IPS-11a (cell line): ENCODE results near the gene IL10.

Source experiments
- H3K4me3 ChIP-seq: one replicate; pipeline ENCODE4 v1.5.1; 2013; ENCODE audit warnings: low read depth, low read length, control low read depth

The IL10 gene

DNA sequence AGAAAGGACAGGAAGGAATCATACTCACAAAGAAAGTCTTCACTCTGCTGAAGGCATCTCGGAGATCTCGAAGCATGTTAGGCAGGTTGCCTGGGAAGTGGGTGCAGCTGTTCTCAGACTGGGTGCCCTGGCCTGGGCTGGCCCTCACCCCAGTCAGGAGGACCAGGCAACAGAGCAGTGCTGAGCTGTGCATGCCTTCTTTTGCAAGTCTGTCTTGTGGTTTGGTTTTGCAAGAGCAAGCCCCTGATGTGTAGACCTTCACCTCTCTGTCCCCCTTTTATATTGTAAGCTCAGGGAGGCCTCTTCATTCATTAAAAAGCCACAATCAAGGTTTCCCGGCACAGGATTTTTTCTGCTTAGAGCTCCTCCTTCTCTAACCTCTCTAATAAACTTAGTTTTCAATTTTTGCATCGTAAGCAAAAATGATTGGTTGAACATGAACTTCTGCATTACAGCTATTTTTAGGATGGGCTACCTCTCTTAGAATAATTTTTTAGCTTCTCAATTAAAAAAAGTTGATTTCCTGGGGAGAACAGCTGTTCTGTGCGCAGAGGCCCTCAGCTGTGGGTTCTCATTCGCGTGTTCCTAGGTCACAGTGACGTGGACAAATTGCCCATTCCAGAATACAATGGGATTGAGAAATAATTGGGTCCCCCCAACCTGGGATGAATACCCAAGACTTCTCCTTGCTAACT is at the start of gene IL10:
Gene IL10, minus strand, starts transcription at position 252 of the 695 bp plus-strand sequence. Its CDS starts 59 bp downstream, at position 193.
- no peak within 1 kb of the TSS for H3K4me3 ChIP-seq

DNA sequence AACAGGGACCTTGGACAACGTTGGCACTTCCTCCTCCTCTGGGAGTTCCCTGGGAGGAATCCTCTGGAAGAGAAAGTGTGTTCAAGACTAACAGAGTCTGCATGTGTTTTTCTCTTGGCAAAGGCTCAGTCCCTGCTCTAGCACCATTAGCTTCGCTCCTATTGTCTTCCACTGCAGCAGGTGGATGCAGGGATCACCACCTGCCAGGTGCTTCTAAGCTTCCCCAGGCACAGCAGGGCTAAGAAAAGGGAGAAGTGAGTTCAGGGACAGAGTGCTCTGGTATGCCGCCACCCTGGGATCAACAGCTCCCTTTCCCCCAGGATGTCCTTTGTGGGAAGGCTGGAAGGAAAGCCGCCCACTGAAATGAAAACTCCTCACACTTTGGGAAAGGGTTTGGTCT is 49.2 kb upstream of the IL10 start:
- no peak overlapping the region for H3K4me3 ChIP-seq

DNA sequence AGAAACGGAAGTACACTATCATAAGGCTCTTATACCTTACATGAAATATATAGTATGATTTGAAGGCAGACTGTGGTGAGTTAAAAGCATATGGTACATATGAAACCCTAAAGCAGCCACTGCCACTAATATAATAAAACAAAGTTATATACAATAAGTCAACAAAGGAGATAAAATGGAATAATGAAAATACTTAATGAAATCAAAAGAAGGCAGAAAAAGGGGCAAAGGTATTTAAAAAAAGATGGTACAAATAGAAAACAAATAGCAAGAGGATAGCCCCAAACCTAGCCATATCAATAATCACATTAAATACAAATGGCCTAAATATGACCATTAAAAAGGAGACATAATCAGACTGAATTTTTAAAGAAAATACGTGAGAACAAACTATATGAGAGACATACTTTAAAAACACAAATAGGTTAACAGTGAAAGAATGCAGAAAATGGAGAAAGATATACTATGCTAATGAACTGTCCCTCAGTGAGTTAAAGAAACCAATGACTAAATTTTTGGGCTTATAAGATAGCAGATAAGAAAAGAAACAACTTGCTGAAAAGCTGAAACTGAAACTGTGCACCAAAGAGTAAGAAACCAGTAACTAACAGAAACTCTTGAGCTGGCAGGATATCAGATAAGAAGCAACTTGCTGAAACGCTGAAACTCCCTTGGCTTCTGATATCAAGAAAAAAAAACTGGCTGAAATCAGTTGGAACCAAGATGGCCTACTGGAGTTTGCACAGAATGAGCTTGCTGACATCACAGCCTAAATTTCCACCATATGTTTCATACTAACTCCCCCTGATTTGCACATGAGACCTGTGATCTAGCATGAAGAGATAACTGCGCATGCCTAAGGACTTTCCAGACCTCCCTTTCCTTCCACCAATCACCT is 44.3 kb upstream of the IL10 start:
- no peak overlapping the region for H3K4me3 ChIP-seq

DNA sequence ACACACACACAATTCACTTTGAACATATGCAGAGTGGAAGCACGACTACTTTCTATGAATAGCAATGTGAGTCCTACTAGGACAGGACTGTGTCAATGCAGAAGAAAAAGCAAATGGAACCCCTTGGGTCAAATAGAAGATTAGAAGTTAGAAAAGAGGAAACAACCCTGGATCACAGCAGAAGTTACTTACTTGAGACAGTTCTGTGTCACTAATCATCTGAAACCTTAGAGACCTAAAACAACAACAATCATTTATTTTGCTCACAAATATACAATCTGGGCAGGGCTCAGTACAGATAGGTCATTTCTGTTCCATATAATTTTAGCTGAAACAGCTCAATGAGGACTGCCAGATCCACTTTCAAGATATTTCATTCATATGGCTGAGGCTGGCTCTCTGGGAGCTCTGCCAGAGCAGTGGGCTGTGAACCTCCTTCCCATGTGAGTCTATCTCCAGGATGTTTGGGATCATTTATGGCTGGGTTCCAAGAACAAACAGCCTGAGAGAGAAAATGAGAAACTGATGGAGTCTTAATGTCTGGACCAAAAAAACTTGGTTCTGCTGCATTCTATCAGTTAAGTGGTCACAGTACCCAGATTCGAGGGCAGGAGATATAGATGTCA is 42.5 kb upstream of the IL10 start:
- no peak overlapping the region for H3K4me3 ChIP-seq

DNA sequence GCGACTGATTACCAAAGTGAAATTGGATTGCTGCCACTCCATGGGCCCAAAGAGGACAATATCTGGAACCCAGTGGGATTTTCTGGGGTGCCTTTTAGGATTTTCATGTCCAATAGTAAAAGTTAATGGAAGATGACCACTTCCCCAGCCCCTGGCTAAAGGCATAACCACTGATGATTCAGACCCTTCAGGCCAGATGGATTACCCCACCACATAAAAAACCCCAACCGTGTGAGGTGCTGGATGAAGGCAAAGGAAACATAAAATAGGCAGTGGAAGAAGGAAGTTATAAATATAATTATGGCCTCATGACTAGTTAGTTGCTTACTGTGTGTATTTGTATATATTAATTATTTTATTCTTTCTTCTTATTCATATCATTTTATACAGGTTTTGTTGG is 40.2 kb upstream of the IL10 start:
- H3K4me3 ChIP-seq, result no peak overlapping the region

DNA sequence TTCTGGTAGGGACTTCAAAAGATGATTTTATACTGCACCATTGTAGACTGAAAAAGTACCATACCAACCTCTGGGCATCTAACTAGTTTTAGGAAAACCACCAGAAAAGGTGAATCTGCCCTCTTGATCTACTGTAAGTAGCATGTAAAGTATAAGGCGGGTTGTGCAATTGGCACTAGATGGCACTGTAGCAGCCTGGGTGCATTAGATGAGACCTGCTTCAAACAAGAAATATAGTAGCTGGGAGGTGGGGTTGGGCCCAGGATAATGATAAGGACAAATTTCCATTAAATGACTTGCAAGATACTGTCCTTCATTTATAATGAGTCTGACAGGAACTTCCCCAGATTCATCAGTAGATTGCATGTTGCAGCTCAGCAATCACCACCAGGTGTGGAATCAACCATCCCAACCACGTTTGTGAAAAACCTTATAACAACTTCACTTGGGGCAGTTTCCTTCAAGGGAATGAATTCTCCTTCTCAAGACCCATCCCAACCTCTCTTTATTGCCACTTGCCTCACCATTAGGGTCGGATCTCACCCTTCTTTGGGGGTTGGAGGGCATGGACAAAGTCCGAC is 37.3 kb upstream of the IL10 start:
- no peak overlapping the region for H3K4me3 ChIP-seq

DNA sequence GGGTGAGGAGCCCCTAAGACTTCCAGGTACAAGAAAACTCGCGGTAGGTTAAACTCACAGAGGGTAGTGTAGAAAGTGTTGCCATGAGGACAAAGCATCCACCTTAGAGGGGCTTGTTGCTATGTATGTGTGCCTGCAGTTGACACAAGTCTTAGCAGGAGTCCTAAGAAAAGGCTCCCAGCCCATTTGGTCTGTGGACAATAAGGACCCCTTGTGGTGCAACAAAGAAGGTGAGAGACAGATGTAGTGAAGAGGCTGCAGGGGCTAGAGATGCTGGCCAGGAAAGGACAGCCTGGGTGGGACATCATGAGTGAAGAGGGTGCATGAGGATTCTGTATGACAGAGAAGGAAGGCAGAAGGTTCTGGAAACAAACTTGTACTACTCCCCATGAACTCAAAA is 36.3 kb upstream of the IL10 start:
- no peak overlapping the region for H3K4me3 ChIP-seq

DNA sequence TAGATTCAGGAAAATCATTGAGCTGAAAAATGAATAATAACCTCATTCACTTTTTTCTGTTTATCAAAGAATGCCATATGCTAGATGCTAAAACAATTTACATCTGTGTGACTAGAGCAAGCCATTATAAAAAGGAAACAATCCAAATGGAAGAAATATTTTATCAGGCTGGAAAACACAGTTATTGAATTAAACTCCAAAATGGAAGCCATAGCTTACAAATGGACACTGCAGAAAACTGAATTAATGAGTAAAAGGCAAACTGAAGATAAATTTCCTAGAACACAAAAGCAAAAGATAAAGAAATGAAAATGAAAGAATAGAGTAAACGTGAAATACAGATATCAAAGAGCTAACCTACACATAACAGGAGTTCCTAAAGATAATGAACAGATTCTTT is 33.1 kb upstream of the IL10 start:
- no peak overlapping the region for H3K4me3 ChIP-seq

DNA sequence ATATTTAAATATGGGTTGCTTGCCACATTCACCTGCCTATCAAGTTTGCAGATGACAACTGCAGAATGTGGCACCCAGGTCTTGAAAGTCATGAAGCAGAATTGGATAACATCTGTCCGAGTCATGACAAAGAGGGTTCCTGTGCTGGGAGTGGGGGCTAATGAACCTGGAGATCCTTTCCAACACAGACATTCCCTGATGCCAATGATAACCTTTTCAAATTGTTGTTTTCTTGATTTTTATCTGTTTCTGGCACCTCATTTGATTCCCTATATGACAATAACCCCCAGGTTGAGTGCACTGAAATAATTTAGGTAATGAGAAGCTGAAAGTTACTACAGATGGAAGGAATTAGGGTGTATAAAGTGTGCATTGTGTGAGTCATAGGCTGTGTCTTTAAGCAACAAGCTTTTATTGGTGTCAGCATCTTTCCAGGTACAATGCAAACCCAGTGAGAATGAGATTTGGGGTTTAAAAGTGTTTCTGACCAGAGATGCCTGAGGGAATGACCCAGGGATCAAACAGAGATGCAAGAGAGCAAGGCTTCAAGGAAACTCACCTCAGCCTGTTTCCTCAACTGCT is 32.0 kb upstream of the IL10 start:
- H3K4me3 ChIP-seq, result no peak overlapping the region

DNA sequence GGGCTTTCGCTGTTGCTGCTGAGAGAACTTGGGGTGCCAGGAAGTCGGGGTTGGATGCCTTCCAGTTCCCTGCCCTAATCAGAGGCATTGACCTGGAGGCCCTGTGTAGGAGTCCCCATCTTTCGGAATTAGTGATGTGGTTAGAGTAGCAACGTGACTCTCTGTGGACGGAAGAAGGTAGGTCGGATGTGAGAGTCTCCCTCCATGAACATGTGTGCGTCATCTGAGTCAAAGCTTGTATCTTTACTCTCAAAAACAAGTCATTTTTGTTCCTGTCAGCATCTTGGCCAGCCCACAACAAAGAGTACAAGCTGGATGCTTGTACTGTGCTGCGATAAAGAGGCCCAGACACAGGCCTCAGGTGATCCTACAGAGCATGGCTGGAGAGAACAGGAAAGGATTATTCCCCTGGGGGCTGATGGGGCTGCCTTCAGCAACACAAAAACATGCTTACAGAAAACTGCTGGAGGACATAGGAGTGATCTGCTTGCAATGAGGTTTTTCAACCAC is 31.0 kb upstream of the IL10 start:
- no peak overlapping the region for H3K4me3 ChIP-seq

DNA sequence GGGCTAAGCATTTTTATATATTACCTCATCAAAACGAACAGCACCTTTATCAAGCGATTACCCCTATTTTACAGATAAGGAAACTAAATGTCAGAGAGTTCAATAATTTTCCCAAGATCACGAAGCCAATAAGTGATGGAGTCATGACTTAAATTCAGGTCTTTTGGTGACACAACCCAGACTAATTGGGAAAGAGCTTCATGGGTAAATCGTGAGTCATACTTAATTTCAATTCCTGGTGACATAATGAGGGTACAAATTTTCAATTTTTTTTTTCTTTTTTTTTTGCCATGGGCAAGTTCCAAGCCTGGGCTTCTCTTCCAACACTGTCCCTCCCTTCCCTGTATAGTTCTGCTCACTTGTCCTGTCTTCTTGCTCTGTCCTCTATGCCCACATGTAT is 30.1 kb upstream of the IL10 start:
- no peak overlapping the region for H3K4me3 ChIP-seq

DNA sequence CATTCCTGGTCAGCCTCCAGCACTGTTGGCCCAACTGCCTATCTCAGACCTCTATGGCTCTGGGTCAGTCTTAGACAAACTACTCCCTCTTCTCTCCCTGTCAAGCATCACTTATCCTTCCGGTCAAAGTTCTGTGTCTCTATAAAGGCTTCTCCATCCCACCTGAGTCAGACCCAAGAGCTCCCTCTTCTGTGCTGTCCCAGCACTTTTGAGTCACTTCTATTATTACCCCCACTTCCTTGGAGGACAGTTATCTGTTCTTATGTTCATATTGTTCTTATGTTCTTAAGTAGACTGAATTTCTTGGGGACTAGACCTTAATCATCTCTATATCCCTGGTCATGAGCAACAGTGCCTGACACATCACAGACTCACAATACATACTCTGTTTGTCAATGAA is 29.2 kb upstream of the IL10 start:
- no peak overlapping the region for H3K4me3 ChIP-seq

DNA sequence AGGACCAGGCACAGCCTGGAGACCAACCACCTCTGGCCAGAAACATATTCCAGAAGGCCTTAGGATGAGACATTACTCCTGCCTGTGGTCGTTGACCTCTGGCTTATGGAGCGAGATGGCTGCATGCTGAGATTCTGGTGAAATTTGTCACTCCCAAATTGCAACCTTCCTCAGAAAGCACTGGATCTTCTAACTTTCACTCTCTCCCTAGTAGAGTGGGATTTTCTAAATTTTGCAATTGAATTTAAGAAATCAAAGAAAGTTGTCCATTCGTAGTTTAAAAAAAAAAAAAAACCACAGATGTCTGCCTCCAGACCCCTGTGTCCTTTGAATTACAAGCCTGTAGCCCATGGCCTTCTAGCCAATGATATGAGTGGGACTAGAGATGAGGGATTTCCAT is 28.6 kb upstream of the IL10 start:
- H3K4me3 ChIP-seq, result no peak overlapping the region

DNA sequence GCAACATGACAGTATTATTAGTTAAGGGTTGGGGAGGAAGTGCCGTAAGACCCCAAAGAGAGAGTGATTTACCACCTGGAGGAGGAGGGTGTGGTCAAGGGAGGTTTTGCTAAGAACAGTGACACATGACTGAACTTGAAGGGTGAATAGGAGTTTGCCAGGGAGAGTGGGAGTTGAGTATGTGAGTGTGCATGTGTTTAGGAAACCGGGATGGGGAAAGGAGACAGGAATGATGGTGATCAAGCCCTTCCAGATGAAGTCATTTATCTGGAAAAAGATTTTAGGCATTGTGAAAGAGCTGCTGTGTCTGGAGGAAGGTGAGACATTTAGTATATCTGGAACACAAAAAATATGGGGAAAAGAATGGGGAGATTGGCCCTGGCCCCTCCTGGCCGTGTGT is 28.1 kb upstream of the IL10 start:
- no peak overlapping the region for H3K4me3 ChIP-seq

DNA sequence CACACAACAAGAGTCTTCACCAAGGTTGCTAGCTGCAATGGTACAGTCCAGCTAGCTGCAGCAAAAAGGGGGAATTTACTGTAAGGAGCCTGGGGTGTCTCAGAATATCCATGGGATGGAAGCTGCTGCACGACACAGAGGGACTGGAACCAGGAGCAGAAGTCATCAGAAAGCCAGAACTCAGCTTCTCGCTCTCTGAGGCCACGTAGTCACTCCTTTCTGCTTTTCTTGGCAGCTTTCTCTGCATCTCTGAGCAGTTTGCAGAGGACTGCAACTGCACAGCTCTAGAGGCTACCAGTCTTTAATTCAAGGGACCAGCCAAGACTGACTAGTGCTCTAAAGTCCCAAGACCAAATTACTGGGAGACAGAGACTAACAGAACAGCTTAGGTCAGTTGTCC is 27.0 kb upstream of the IL10 start:
- H3K4me3 ChIP-seq, result no peak overlapping the region

DNA sequence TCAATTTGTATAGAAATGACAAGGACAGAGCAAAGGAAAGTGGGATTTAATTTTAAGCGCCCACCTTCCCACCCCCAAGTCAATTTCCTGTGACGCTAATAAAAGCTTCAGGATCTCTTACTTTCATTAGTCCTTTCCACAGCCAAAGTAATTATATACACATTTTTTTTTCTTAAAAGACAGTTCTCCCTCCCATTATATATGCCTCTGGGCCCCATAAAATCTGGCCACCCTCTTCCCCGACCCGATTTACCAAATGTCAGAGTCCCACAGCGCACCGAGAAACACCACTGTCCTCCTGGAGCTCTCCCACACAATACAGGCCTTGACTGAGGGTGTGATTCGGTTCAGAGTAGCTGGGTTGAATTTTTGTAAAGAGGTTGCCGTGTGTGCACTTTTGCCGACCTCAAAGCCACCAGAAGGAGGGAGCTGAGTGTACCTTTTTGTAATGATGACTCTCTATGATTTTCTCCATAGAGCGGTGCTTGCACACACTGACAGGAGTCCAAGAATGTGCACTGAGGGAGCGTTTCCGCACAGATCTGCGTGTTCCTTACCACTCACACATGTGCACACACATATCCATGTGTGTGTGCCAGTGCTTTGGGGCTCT is 26.2 kb upstream of the IL10 start:
- no peak overlapping the region for H3K4me3 ChIP-seq

DNA sequence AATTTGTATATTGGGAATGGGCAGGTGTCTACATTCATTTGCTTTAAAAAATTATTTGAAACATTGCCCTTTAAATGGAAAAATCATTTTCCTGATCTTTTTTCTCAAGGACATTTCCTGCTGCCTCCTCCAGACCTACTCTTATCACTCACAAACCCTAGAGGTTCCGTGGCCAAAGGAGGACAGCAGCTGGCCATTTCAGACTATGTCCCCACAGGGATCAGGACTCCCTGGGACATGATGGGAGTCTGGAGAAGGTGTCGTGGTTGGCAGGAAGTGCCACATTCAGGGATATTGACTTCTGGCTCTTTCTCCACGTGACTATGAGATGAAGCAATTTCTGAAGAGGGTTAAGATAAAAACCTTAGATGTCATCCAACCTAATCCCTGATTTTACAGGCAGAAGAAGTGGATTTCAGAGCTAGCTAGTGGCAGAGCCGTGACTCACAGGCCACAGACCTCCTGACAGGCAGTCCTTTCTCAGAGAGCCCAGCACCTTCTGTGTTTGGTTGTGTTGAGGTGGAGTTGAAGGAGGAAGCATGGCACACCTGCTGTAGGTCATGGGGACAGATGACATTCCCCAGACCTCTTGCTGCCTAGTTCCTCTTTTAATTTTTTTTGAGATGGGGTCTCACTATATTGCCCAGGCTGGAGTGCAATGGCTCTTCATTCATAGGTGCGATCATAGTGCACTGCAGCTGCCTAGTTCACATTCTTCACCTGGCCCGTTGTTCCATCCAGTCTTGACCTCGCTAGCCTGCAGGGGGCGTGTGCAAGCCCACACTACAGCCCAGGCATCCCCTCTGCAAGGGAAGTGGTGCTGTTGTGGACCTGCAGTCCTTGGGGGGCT is 25.5 kb upstream of the IL10 start:
- H3K4me3 ChIP-seq, result no peak overlapping the region

DNA sequence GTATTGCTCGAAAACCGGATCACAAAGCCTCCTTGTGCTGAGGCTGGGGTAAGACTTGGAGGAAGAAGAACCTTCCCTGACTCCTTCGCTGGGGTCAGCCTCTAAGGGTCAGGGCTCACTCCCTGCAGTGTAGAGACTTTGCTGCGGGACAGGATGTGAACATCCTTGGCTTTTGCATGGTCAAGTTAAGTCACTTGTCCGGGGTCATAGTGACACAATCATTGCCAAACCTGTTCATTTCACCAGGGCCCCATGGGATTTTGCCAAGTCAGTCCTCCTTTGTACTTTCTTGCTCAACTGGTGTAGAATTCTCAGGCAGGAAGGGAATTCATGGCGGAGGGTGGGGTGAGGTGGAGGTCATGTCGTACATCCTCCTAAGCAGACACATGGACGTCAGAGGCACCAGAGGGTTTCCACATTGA is 24.7 kb upstream of the IL10 start:
- no peak overlapping the region for H3K4me3 ChIP-seq

DNA sequence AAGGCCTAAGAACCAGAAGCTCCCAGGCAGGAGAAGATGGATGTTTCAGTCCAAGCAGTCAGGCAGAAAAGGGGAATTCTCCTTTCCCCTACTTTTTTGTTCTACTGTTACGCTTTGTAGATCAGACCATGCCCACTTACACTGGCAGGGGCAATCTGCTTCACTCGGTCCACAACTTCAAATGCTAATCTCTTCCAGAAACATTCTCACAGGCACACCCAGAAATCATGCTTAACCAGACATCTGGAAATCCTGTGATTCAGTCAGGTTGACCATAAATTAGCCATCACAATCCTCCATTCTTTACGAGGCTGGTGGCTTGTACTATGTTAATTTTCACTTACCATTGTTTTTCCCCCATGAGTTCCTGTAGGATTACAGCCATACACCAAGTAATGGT is 23.8 kb upstream of the IL10 start:
- no peak overlapping the region for H3K4me3 ChIP-seq
